SK-N-SH treated with all-trans-retinoic acid at 6 μM for 48 hours (cell line): ENCODE measurements around the gene RBM3.

Experiments used
- ATAC-seq: fragments of 200-7000 bp; cut with Tn5 transposase; 3 replicates; pipeline ENCODE4 v1.9.1; 2020; ENCODE audit warnings: mild to moderate bottlenecking, moderate library complexity
- ARNTL ChIP-seq: fragments of 450-650 bp; formaldehyde crosslinking; IDR thresholded peaks from 2 replicates; pipeline ENCODE4 v1.5.0; 2020; ENCODE audit warnings: low read depth, mild to moderate bottlenecking, moderate library complexity, borderline replicate concordance
- BACH2 ChIP-seq: fragments of 250-450 bp; sonication (Bioruptor Pico); IDR thresholded peaks from 2 replicates; pipeline ENCODE4 v1.9.0; 2021; ENCODE audit warnings: mild to moderate bottlenecking, borderline replicate concordance
- CSDC2 ChIP-seq: fragments of 250-450 bp; sonication (Bioruptor Pico); IDR thresholded peaks from 2 replicates; pipeline ENCODE4 v1.5.0; 2020; ENCODE audit warnings: mild to moderate bottlenecking, moderate library complexity
- ESRRG ChIP-seq: fragments of 250-450 bp; sonication (Bioruptor Pico); IDR thresholded peaks from 2 replicates; pipeline ENCODE4 v1.6.1; 2021; ENCODE audit warnings: mild to moderate bottlenecking
- GLIS3 ChIP-seq: fragments of 250-450 bp; sonication (Bioruptor Pico); IDR thresholded peaks from 2 replicates; pipeline ENCODE4 v1.5.0; 2020; ENCODE audit warnings: mild to moderate bottlenecking, moderate library complexity
- ISL1 ChIP-seq: fragments of 250-450 bp; sonication (Bioruptor Pico); IDR thresholded peaks from 2 replicates; pipeline ENCODE4 v2.1.2; 2022; ENCODE audit warnings: mild to moderate bottlenecking, moderate library complexity
- OSR1 ChIP-seq: fragments of 250-450 bp; sonication (Bioruptor Pico); IDR thresholded peaks from 2 replicates; pipeline ENCODE4 v1.8.0; 2022; ENCODE audit warnings: moderate library complexity, mild to moderate bottlenecking, inconsistent platforms
- PPARA ChIP-seq: fragments of 250-450 bp; sonication (Bioruptor Pico); IDR thresholded peaks from 2 replicates; pipeline ENCODE4 v1.5.0; 2020; ENCODE audit warnings: mild to moderate bottlenecking, borderline replicate concordance
- RARB ChIP-seq: fragments of 250-450 bp; sonication (Bioruptor Pico); IDR thresholded peaks from 2 replicates; pipeline ENCODE4 v1.8.0; 2021; ENCODE audit warnings: mild to moderate bottlenecking, moderate library complexity
- TCF4 ChIP-seq: fragments of 250-450 bp; sonication (Bioruptor Pico); IDR thresholded peaks from 2 replicates; pipeline ENCODE4 v1.8.0; 2021; ENCODE audit warnings: mild to moderate bottlenecking, moderate library complexity, borderline replicate concordance
- ZFP3 ChIP-seq: fragments of 250-450 bp; sonication (Bioruptor Pico); IDR thresholded peaks from 2 replicates; pipeline ENCODE4 v1.5.0; 2020; ENCODE audit warnings: mild to moderate bottlenecking, moderate library complexity
- ZFP30 ChIP-seq: fragments of 450-650 bp; formaldehyde crosslinking; IDR thresholded peaks from 2 replicates; pipeline ENCODE4 v1.5.0; 2022; ENCODE audit warnings: mild to moderate bottlenecking, moderate library complexity
- ZNF565 ChIP-seq: fragments of 450-650 bp; formaldehyde crosslinking; conservative IDR thresholded peaks from 2 replicates; pipeline ENCODE4 v1.5.0; 2020; ENCODE audit warnings: low read depth, mild to moderate bottlenecking, moderate library complexity
- ZNF70 ChIP-seq: fragments of 450-650 bp; formaldehyde crosslinking; IDR thresholded peaks from 2 replicates; pipeline ENCODE4 v1.5.0; 2020; ENCODE audit warnings: mild to moderate bottlenecking, moderate library complexity
- TF ChIP-seq, protein P1 (sequence below): fragments of 250-450 bp; sonication (Bioruptor Pico); IDR thresholded peaks from 2 replicates; pipeline ENCODE4 v1.5.1; 2020; ENCODE audit warnings: low read depth, mild to moderate bottlenecking, moderate library complexity
- TF ChIP-seq, protein P2 (sequence below): fragments of 250-450 bp; sonication (Bioruptor Pico); IDR thresholded peaks from 2 replicates; pipeline ENCODE4 v1.5.1; 2021; ENCODE audit warnings: mild to moderate bottlenecking, moderate library complexity
- TF ChIP-seq, protein P3 (sequence below): fragments of 250-450 bp; sonication (Bioruptor Pico); IDR thresholded peaks from 2 replicates; pipeline ENCODE4 v1.8.0; 2021; ENCODE audit warnings: low read depth, mild to moderate bottlenecking, moderate library complexity, borderline replicate concordance
- TF ChIP-seq, protein P4 (sequence below): fragments of 250-450 bp; sonication (Bioruptor Pico); IDR thresholded peaks from 2 replicates; pipeline ENCODE4 v1.8.0; 2020; ENCODE audit warnings: mild to moderate bottlenecking, moderate library complexity, borderline replicate concordance

Gene RBM3

DNA sequence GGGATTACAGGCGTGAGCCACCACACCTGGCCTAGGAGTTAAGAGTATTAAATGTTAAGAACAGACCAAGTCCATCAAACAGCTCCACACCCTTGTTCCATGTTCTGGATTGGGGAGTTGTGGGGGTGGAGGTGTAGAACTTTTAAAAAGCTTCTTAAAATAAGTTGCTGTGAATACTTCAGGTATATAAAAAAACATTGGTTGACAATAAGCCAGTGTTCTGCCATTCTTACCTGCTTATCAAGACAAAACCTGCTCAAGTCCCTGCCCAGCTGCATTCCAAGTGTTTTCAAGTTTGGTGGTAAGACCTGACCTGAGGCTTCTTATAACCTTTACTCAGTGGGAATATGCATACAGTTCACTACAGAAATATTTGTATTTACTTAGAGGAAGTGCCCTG, 6.4 kb downstream of the RBM3 start (continued):
- TF ChIP-seq GLIS3 (CRISPR knock-in tag): no peak

DNA sequence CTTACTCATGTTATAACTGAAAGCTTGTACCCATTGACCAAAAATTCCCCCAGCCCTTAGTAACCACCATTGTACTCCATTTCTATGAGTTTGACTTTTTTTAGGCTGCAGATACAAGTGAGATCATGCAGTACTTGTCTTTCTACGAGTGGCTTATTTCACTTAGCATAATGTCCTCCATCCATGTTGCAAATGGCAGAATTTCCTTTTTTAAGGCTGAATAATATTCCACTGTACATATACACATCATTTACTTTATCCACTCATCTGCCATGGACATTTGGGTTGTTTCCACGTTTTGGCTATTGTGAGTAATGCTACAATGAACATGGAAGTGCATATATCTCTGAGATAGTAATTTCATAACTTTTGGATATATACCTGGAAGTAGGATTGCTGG, 10.4 kb downstream of the RBM3 start:
- no peak for ATAC-seq
- no peak for TF ChIP-seq GLIS3 (CRISPR knock-in tag)

DNA sequence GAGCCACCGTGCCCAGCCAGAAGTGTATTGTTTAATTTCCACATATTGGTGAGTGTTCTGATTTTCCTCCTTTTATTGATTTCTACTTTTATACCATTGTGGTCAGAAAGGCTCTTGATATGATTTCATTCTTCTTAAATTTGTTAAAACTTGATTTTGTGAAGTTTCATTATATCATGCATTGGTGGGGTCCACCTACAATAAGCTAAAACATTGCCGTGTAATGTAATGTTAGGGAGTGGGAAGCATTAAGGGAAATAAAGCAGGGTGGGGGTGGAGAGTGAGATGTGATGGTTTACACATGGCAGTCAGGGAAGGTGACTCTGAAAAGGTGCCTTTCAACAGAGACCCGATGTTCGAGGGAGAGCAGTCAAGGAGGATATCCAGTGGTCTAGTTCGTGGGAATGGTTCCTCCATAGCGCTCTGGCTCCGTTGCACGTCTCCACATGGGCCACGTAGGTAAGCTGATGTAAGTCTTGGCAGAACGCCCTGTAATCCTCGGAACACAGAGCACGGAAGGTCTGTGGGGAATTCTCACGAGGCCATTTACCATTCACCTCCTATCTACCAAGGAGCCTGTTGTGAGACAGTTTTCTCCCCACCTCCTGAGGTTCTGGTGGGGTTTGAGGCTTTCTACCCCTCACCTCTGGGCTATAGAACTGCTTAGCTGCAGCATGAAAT, 15.3 kb downstream of the RBM3 start:
- no peak for ATAC-seq
- no peak for TF ChIP-seq ZNF70 (CRISPR knock-in tag)
- no peak for TF ChIP-seq ZFP3
- TF ChIP-seq ZFP30 (CRISPR knock-in tag): no peak
- no peak for TF ChIP-seq CSDC2 (CRISPR knock-in tag)
- no peak for TF ChIP-seq TCF4 (CRISPR knock-in tag)
- TF ChIP-seq PPARA (CRISPR knock-in tag): no peak
- TF ChIP-seq, protein P1, sequence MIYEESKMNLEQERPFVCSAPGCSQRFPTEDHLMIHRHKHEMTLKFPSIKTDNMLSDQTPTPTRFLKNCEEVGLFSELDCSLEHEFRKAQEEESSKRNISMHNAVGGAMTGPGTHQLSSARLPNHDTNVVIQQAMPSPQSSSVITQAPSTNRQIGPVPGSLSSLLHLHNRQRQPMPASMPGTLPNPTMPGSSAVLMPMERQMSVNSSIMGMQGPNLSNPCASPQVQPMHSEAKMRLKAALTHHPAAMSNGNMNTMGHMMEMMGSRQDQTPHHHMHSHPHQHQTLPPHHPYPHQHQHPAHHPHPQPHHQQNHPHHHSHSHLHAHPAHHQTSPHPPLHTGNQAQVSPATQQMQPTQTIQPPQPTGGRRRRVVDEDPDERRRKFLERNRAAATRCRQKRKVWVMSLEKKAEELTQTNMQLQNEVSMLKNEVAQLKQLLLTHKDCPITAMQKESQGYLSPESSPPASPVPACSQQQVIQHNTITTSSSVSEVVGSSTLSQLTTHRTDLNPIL (CRISPR knock-in tag): no peak
- TF ChIP-seq, protein P2, sequence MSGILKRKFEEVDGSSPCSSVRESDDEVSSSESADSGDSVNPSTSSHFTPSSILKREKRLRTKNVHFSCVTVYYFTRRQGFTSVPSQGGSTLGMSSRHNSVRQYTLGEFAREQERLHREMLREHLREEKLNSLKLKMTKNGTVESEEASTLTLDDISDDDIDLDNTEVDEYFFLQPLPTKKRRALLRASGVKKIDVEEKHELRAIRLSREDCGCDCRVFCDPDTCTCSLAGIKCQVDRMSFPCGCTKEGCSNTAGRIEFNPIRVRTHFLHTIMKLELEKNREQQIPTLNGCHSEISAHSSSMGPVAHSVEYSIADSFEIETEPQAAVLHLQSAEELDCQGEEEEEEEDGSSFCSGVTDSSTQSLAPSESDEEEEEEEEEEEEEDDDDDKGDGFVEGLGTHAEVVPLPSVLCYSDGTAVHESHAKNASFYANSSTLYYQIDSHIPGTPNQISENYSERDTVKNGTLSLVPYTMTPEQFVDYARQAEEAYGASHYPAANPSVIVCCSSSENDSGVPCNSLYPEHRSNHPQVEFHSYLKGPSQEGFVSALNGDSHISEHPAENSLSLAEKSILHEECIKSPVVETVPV (CRISPR knock-in tag): no peak
- no peak for TF ChIP-seq OSR1 (CRISPR knock-in tag)
- TF ChIP-seq, protein P3, sequence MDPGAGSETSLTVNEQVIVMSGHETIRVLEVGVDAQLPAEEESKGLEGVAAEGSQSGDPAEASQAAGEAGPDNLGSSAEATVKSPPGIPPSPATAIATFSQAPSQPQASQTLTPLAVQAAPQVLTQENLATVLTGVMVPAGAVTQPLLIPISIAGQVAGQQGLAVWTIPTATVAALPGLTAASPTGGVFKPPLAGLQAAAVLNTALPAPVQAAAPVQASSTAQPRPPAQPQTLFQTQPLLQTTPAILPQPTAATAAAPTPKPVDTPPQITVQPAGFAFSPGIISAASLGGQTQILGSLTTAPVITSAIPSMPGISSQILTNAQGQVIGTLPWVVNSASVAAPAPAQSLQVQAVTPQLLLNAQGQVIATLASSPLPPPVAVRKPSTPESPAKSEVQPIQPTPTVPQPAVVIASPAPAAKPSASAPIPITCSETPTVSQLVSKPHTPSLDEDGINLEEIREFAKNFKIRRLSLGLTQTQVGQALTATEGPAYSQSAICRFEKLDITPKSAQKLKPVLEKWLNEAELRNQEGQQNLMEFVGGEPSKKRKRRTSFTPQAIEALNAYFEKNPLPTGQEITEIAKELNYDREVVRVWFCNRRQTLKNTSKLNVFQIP (CRISPR knock-in tag): no peak
- no peak for TF ChIP-seq ISL1 (CRISPR knock-in tag)
- no peak for TF ChIP-seq GLIS3 (CRISPR knock-in tag)
- TF ChIP-seq RARB (CRISPR knock-in tag): no peak
- no peak for TF ChIP-seq ARNTL (CRISPR knock-in tag)
- TF ChIP-seq ESRRG: no peak

DNA sequence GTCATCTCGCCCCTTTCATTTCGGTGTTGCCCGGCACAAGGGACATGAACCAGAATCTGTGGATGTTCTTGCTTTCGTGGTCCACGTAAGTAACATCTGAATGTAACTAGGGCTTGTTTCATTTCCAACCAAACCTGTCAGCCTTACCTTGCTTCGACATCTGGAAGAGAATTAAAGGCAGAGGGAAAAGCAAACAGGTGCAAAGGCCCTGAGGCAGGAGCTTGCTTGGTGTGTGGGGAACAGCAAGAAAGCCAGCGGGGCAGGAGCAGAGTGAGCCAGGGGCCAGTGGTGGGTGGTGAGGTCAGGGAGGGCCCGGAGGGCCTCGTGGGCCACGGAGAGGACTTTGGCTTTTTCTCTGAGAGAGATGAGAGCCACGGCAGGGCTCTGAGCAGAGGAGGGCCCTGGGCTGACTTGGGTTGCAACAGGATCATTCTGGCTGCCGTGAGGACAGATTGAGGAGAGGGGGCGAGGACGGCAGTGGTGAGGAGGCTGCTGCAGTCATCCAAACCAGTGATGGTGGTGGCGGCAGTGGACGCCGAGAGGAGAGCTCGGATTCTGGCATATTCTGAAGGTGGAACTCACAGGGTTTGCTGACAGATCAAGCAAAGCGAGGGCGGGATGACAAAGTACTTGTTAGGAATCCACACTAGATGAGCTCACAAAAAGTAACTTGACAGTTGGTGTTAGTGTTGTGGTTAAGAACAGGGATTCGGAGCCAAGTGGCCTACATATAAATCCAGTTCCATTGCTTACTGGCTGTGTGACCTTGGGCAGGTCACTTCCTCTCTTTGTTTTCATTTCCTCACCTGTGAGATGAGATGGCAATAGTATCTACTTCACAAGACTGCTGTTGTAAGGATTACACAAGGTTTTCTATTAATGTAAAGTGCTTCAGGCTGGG, 16.2 kb downstream of the RBM3 start:
- TF ChIP-seq, protein P2 (CRISPR knock-in tag): no peak
- TF ChIP-seq BACH2 (CRISPR knock-in tag) (no peak), PPARA (CRISPR knock-in tag) (no peak), CSDC2 (CRISPR knock-in tag) (no peak), ZNF565 (CRISPR knock-in tag) (no peak), GLIS3 (CRISPR knock-in tag) (no peak), TCF4 (CRISPR knock-in tag) (no peak)
- TF ChIP-seq, protein P1 (CRISPR knock-in tag): no peak
- TF ChIP-seq, protein P4, sequence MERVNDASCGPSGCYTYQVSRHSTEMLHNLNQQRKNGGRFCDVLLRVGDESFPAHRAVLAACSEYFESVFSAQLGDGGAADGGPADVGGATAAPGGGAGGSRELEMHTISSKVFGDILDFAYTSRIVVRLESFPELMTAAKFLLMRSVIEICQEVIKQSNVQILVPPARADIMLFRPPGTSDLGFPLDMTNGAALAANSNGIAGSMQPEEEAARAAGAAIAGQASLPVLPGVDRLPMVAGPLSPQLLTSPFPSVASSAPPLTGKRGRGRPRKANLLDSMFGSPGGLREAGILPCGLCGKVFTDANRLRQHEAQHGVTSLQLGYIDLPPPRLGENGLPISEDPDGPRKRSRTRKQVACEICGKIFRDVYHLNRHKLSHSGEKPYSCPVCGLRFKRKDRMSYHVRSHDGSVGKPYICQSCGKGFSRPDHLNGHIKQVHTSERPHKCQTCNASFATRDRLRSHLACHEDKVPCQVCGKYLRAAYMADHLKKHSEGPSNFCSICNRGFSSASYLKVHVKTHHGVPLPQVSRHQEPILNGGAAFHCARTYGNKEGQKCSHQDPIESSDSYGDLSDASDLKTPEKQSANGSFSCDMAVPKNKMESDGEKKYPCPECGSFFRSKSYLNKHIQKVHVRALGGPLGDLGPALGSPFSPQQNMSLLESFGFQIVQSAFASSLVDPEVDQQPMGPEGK: no peak

More for the DNA sequence above, 16.2 kb downstream of the RBM3 start:
- ATAC-seq: no peak
